Activated T-cell treated with anti-CD3 and anti-CD28 coated beads for 4 hours (primary cell): ENCODE results near the gene TADA2A.
"Not testable (repeated sequence)": the region's sequence is repeated elsewhere in the genome, so short reads cannot be mapped to it uniquely, and the experiment has no call there.

Experiments used
- DNase-seq: peaks from one replicate; pipeline ENCODE4 v3.0.0-alpha.2; 2020

The TADA2A gene

GRCh38 chr17:37400505-37400904 lies 6.2 kb upstream of the TADA2A start:
- DNase-seq = no peak

- not testable (repeated sequence) for DNase-seq
Observed at GRCh38 chr17:37405522-37405921, 1.2 kb upstream of the TADA2A start.

- DNase-seq = no peak
Observed at GRCh38 chr17:37405955-37406634, 591 bp upstream of the TADA2A start.

- DNase-seq = not testable (repeated sequence)
Observed at GRCh38 chr17:37408145-37408479, 1.4 kb downstream of the TADA2A start.

- DNase-seq = no peak
Observed at GRCh38 chr17:37410357-37410756, 3.7 kb downstream of the TADA2A start.

- DNase-seq = no peak
Observed at GRCh38 chr17:37413875-37414519, 7.3 kb downstream of the TADA2A start.

GRCh38 chr17:37417852-37418251 lies 11.2 kb downstream of the TADA2A start:
- DNase-seq = no peak

- DNase-seq = no peak
Observed at GRCh38 chr17:37422971-37423625, 16.4 kb downstream of the TADA2A start.

- no peak for DNase-seq
Observed at GRCh38 chr17:37425268-37425667, 18.6 kb downstream of the TADA2A start.

GRCh38 chr17:37429039-37429438 lies 22.4 kb downstream of the TADA2A start:
- DNase-seq = no peak

- DNase-seq = no peak
Observed at GRCh38 chr17:37429453-37429852, 22.8 kb downstream of the TADA2A start.

- DNase-seq = no peak
Observed at GRCh38 chr17:37430051-37430627, 23.5 kb downstream of the TADA2A start.

- no peak for DNase-seq
Observed at GRCh38 chr17:37432671-37433070, 26.0 kb downstream of the TADA2A start.

- no peak for DNase-seq
Observed at GRCh38 chr17:37438141-37438540, 31.5 kb downstream of the TADA2A start.

GRCh38 chr17:37440424-37440823 lies 33.7 kb downstream of the TADA2A start:
- no peak for DNase-seq

- DNase-seq = not testable (repeated sequence)
Observed at GRCh38 chr17:37441369-37442014, 34.8 kb downstream of the TADA2A start.

GRCh38 chr17:37446027-37446426 lies 39.3 kb downstream of the TADA2A start:
- DNase-seq = no peak

- DNase-seq = no peak
Observed at GRCh38 chr17:37447641-37448040, 41.0 kb downstream of the TADA2A start.

GRCh38 chr17:37450112-37450511 lies 43.4 kb downstream of the TADA2A start:
- no peak for DNase-seq

GRCh38 chr17:37457801-37458200 lies 51.1 kb downstream of the TADA2A start:
- not testable (repeated sequence) for DNase-seq

- no peak for DNase-seq
Observed at GRCh38 chr17:37458805-37459204, 52.1 kb downstream of the TADA2A start.

GRCh38 chr17:37461668-37462067 lies 55.0 kb downstream of the TADA2A start:
- no peak for DNase-seq

- DNase-seq = no peak
Observed at GRCh38 chr17:37462492-37462891, 55.8 kb downstream of the TADA2A start.
